Psoas muscle (tissue), 8 donors: ENCODE results near the gene PRKCSH. TPM values are rescaled to one million over a fixed set of nuclear protein-coding genes. Genes with fewer than 3 reads are reported as not detected.

ENCODE experiments used
- ATAC-seq, 4 donors: fragments of 200-7000 bp; cut with Tn5 transposase; one replicate each; pipeline ENCODE4 v1.9.1; 2020; ENCODE audit warnings: moderate library complexity in 3 of 4, mild to moderate bottlenecking in 2 of 4
- DNase-seq, 2 donors: peaks; one replicate each; pipeline ENCODE4 v3.0.0-alpha.2; 2020
- H3K27ac ChIP-seq: fragments of 200-600 bp; one replicate; pipeline ENCODE4 v1.8.0; 2022
- H3K27me3 ChIP-seq, 3 donors: fragments of 200-600 bp in 1 of 3; one replicate each; pipeline versions ENCODE4 v1.6.1 to v1.8.0; 2013 to 2022; ENCODE audit warnings: low read length in 2 of 3, mild to moderate bottlenecking in 2 of 3, moderate library complexity in 1 of 3; ENCODE audit not compliant: insufficient read depth in 3 of 3
- H3K36me3 ChIP-seq, 2 donors: fragments of 200-600 bp in 1 of 2; one replicate each; pipeline versions ENCODE4 v1.6.1 to v1.8.0; 2013 to 2022; ENCODE audit warnings: low read depth in 1 of 2, mild to moderate bottlenecking in 1 of 2, moderate library complexity in 1 of 2; ENCODE audit not compliant: insufficient read depth in 1 of 2
- H3K4me1 ChIP-seq: fragments of 200-600 bp; one replicate; pipeline ENCODE4 v1.8.0; 2022
- H3K4me3 ChIP-seq: fragments of 200-600 bp; one replicate; pipeline ENCODE4 v1.8.0; 2022; ENCODE audit warnings: mild to moderate bottlenecking
- H3K9me3 ChIP-seq: fragments of 200-600 bp; one replicate; pipeline ENCODE4 v1.8.0; 2022
- WGBS, 3 donors: extraction: QIAGEN DNeasy Blood & Tissue Kit; methylation state at CpG; one replicate each; pipeline versions ENCODE4 v1.1.6 to v1.1.7; 2013; 5-methylcytosine and 5-hydroxymethylcytosine counted together
- intact Hi-C, 2 donors: fragments of 100-400 bp; cut with DNase I; formaldehyde crosslinking; loops; one replicate each; pipeline versions ENCODE4 v1.11.0 to v1.14.2; 2022
- polyA plus RNA-seq, 3 donors: library from polyadenylated mRNA; stranded (reverse); fragments of 200-250 nt; gene quantifications; one replicate each; pipeline ENCODE4 v1.2.3, GENCODE V29; 2013
- total RNA-seq, 4 donors: library from RNA; stranded (reverse); fragmentation: NEBNext Ultra II Directional in 2 of 4; extraction: Animal tissue kit (Norgen Biotek cat#: 25700) in 2 of 4; gene quantifications; one replicate each; pipeline versions ENCODE4 v1.2.1 to v1.2.4, GENCODE V29; 2021 to 2023
- TF ChIP-seq, protein P1 (sequence below): fragments of 200-600 bp; IDR thresholded peaks from one replicate; pipeline ENCODE4 v1.8.0; 2022; ENCODE audit warnings: antibody characterized with exemption
- donor health status: healthy with polysubstance abuse.
- donor health status: DM: no; HTN: no; CAD: no; lungs with moderate emphysema.
- donor health status: Bipolar disorder and iron deficiency.
- donor health status: healthy.
- donor health status: DM: yes; HTN: yes; CAD: no.
- donor health status: DM: no; HTN: no; CAD: no.
- donor health status: DM: no; HTN: no; CAD: no.
- donor health status: DM: yes; HTN: yes; CAD: no.

The PRKCSH gene
- total and polyA plus RNA-seq, 7 donors = 48.5 to 98.4 (median 60.9) TPM

DNA sequence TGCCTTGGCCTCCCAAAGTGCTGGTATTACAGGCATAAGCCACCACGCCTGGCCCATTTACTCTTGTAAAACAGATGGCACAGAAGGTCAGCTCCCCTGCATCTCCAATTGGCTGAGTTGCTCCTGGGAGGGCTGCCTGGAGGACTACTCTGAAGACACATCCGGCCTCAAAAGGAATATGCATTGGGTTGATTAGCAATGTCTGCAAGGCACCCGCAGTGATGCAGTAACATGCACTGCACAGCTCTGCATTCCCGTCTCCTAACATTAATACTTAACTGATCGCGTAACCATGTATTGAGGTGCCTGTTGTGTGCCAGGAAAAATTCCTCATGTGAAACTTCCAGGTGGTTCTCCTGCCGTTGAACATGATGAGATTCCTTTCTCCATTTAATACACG is 40.4 kb downstream of the PRKCSH start:
- Histone ChIP-seq H3K4me3 (no peak overlapping the region), H3K27ac (no peak overlapping the region), H3K27me3 (peaks cover 0 to 39% (median 11%) of the 10 kb centered on the region in 3 donors), H3K9me3 (no peaks in the 10 kb centered on the region), H3K36me3 (no peaks in the 10 kb centered on the region), H3K4me1 (peaks cover 7% of the 10 kb centered on the region)
- WGBS, 3 donors = 65 to 70% (median 66%) methylated on average over 8 of the region's 8 CpGs
- intact Hi-C loops = no loop called here
- ATAC-seq (no peak), DNase-seq (no peak)
- TF ChIP-seq, protein P1, sequence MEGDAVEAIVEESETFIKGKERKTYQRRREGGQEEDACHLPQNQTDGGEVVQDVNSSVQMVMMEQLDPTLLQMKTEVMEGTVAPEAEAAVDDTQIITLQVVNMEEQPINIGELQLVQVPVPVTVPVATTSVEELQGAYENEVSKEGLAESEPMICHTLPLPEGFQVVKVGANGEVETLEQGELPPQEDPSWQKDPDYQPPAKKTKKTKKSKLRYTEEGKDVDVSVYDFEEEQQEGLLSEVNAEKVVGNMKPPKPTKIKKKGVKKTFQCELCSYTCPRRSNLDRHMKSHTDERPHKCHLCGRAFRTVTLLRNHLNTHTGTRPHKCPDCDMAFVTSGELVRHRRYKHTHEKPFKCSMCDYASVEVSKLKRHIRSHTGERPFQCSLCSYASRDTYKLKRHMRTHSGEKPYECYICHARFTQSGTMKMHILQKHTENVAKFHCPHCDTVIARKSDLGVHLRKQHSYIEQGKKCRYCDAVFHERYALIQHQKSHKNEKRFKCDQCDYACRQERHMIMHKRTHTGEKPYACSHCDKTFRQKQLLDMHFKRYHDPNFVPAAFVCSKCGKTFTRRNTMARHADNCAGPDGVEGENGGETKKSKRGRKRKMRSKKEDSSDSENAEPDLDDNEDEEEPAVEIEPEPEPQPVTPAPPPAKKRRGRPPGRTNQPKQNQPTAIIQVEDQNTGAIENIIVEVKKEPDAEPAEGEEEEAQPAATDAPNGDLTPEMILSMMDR = no peak

DNA sequence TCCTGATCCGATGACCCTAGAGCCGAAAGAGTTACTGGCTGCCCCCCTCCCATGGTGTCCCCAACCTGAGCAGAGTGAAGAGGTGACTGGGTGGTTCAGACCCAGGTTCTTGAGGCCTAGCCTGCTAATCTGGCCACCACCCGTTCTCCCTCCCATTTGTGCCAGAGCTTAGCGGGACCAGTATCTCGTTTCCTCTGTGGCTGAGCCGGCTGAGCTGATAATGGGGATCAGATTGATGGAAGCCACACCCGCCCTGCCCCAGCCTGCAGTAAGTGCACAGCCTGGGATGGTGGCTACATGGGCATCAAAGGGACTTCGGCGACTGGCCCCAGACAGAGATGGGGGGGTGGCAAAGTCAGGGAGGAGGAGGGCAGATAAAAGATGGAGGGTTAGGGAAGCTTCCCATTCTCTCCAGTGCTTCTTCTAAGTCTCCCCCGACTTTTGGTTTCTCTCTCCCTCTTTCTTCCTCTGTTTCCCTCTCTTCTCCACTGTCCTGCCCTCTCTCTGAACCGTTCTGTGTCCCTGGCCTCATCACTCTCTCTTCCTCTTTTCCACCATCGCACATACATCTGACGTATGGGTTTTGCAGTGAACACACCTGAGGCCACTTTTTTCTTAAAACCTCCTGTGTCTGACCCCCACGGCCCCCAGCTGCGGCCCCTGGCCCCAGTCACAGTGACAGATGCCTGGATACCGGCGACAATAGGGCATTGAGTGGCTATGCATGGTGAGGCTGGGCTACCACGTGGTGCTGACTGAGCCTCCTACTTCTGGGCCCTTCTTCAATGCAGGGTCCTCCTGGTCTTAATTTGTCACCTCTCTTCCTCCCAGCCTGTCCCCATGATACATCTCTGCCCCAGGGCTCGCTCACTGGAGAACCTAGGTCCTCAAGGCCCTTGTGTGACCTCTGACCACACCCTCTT is 43.0 kb downstream of the PRKCSH start:
- intact Hi-C loops = no loop called here

DNA sequence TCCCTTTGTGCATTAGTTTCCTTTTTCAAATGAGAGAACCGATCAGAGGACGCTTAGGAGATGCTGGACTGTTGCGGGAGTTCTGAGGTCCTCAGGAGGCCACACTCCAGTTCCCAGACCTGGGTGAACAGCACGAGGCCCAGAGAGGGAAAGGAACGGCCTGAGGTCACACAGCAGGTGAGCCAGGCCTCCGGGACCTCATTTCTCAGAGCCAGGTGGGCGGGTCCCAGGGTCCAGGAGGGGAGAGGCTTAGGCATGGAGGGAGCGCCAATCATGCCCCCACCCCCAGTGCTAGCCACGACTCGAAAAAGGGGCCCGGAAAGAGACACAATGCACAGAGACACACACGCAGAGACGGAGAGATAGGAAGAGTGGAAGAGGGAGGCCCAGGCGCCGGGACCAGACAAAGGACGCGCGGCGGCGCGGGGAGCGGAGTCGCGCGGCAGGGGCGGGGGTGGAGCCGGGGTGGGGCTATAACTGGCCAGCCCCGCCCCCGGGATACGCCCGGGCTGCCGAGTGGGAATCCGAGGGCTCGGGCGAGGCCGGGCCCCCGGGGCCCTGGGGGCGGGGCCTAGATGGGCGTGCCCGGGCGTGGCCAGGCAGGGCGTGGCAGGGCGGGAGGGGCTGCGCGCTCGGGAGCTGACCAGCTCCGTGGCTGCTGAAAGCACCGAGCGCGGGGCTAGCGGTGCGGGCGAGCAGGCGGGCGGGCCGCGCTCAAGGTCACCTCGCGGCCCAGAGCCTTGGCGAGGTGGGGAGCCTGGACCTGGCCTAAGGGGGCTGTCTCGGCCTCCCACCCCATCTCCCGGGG is 43.9 kb downstream of the PRKCSH start:
- H3K4me1 ChIP-seq = peaks cover 14% of the 10 kb centered on the region

More for the DNA sequence above, 43.0 kb downstream of the PRKCSH start:
- Histone ChIP-seq H3K27ac (no peak overlapping the region), H3K4me1 (peaks cover 14% of the 10 kb centered on the region), H3K27me3 (peaks cover 0 to 54% (median 19%) of the 10 kb centered on the region in 3 donors), H3K9me3 (no peaks in the 10 kb centered on the region), H3K36me3 (no peaks in the 10 kb centered on the region), H3K4me3 (no peak overlapping the region)
- TF ChIP-seq, protein P1 = no peak
- ATAC-seq (no peak), DNase-seq (no peak)
- WGBS, 3 donors = 54 to 60% (median 58%) methylated on average over 19 of the region's 19 CpGs

DNA sequence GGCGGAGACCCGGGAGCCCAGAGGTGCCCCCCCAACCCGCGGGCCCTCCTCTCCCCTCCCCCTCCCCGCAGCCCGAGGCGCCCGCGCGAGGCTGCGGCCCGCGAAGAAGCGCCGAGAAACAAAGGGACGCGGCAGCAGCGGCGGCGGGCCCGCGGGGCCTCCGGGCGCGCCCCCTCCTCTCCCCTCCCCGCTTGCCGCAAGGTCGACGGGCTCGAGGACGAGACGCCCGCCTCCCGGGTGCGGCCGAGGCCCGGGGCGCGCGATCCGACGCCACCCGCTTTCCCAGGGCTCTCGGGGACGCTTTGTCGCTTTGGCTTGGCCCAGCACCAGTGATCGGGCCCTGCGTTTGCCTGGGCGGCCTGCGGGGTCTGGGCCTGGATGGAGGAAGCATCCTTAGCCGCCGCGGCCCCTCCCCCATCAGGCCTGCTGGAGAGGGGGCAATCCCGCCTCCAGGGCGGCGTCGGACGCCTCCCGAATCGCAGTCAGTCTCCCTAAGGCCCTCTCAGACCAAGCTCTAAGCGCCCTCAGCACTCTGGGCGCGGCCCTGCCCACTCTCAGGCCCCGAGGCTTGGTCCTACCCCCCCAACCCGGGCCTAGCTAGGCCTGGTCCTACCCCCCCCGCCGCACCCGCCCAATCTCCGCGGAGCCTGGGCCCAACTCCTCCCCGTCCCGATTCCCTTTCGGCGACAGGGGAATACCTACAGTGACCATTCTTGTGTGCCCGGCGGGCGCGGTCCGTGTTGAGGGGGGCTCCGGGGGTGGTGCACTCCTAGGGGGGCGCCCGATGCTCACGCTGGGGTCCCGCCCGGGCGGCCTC is 44.7 kb downstream of the PRKCSH start:
- Histone ChIP-seq H3K9me3 (no peaks in the 10 kb centered on the region), H3K4me1 (peaks cover 14% of the 10 kb centered on the region), H3K4me3 (peak overlapping the region; percentile 44), H3K36me3 (peaks cover 0 to 5% of the 10 kb centered on the region in 2 donors), H3K27me3 (peaks cover 0 to 62% (median 19%) of the 10 kb centered on the region in 3 donors), H3K27ac (no peak overlapping the region)
- TF ChIP-seq, protein P1 = no peak
- intact Hi-C loops = loop anchor here (5.0 kb wide), 2 partner anchors 98 to 188 kb away; partner anchors contain the start of gene EPOR (in 1 of the 2)
- DNase-seq (no peak), ATAC-seq (no peak)
- 3 to 5% (median 5%) methylated on average over 31 to 80 of the region's 86 CpGs for WGBS, 3 donors

More for the DNA sequence above, 43.9 kb downstream of the PRKCSH start:
- ATAC-seq = peak in 1 of 4 donors; percentile 15
- Histone ChIP-seq H3K4me3 (peak overlapping the region; percentile 44), H3K27ac (no peak overlapping the region), H3K36me3 (peaks cover 0 to 4% of the 10 kb centered on the region in 2 donors), H3K9me3 (no peaks in the 10 kb centered on the region), H3K27me3 (peaks cover 0 to 58% (median 19%) of the 10 kb centered on the region in 3 donors)
- TF ChIP-seq, protein P1 = no peak
- DNase-seq = peak in 1 of 2 donors; percentile 65
- intact Hi-C loops = no loop called here
- WGBS, 3 donors = 13 to 25% (median 23%) methylated on average over 26 to 62 of the region's 62 CpGs
